GM21786 (cell line): ENCODE data around the gene ZNF519.
"Not testable (repeated sequence)": the region's sequence is repeated elsewhere in the genome, so short reads cannot be mapped to it uniquely, and the experiment has no call there.

ENCODE experiments used
- ATAC-seq: cut with Tn5 transposase; IDR thresholded peaks from one replicate; pipeline ENCODE4 v1.9.1; 2021; ENCODE audit not compliant: unreplicated experiment

ZNF519 gene

DNA sequence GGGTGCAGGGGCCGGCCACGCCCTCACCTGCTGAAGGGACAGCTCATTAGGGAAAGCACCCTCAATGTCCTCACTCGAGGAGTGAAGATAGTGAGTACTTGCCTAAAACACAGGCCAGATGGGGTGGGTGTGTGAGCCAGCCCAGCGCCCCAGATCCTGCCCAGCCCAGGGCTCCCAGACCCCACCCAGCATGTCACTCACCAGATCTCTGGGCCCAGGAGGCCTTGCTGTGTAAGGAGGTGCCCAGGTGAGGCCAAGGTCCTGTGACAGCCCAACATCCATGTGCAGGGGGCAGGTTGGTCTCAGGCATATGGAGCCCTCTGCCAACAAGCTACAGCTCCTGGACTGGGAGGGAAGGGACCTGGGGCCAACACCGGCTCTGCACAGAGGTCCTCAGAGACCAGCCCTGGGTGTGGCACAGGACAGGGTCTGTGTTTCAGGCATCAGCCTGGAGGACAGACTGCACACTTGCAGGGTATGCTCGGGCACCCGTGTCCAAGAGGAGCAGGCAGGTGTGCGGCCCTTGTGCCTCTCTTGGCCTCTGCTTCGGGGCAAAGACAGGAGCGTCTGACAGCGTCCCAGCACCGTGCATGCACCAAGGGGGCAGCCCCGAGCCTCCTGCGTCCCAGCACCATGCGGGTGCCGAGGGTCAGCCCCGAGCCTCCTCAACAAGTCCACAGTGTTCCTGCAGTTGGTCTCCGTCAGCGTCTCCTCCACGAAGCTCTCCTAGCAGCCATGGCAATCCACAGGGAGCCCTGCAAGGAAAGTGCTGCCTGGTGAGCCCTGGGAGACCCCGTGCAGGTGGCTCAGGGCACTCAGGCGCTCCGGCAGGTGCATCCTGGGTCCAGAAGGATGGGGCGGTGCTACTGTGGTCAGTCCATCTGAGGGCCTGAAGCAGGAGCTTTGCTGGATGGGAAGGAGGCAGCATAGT is 16.0 kb upstream of the ZNF519 start:
- not testable (repeated sequence) for ATAC-seq

- ATAC-seq, result not testable (repeated sequence)
These were observed 14.5 kb upstream of the ZNF519 start for GRCh38 chr18:14146771-14147170.

DNA sequence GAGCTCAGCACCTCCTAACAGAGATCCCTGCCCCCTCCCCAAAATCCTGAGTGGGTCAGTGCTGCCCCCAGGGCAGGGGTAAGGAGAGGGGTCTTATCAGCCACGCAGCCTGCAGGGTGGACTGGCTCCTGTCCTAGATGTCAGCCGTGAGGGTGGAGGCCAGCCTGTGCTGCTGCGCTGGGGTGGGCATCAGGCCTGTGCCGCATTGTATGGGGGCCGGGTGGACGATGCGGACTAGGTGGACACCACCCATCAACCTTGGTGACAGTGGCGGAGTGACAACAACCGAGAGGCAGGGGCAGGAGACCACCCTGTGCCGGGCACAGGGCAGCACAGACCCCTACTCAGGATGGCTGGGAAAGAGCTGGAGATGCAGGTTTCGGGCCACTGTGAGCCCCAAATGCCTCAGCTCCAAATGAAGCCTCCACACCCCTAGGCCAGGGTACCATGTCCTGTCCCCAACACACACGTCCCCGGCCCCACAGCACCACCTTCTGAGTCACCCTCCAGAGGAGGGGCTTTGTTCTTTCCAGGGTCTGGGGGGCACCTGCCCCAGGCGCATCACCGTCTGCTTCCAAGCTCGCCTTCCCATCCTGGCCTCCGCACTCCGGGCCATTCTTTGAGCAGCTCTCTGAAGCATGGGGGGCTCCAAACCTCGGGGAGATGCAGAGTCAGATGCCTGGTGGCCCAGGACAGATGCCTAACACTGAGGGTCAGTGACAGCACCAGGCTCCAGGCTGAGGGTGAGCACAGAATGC is 13.5 kb upstream of the ZNF519 start:
- ATAC-seq, result not testable (repeated sequence)

DNA sequence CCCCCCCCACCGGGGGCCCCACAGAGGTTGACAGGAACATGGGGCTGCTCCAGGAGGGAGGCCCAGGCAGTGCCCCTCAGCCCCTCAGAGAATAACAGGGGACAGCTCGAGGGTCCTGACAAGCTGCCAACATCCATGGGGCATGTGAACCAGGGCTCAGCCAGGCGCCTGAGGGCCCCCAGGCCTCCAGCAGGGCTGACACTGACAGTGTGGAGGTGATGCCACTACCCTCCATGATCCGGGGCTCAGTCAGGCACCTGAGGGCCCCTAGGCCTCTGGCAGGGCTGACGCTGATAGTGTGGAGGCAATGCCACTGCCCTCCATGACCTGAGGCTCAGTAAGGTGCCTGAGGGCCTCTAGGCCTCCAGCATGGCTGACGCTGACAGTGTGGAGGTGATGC is 12.8 kb upstream of the ZNF519 start:
- not testable (repeated sequence) for ATAC-seq

- no peak for ATAC-seq
These were observed 12.3 kb upstream of the ZNF519 start for GRCh38 chr18:14144628-14144895.

- ATAC-seq, result not testable (repeated sequence)
These were observed 11.8 kb upstream of the ZNF519 start for GRCh38 chr18:14143871-14144627.

GRCh38 chr18:14143396-14143795 is 11.2 kb upstream of the ZNF519 start:
- ATAC-seq, result not testable (repeated sequence)

DNA sequence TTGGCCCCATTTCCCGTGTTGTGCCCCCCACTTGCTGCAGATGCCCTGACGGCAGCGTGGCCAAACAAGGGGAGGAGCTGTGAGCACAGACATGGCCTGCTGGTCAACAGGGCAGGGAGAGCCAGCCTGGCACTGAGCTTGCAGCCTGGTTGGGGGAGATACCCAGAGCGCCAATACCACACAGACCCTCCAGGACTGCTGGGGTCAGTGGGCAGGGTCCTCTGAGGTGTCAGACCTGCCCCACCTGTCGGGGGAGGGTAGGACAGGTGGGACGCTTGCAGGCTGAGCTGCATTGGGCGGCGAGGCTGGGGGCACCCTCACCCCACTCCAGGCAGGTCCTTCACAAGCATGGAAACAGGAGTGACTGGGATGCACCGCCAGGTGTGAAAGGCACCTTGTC is 9.9 kb upstream of the ZNF519 start:
- ATAC-seq, result not testable (repeated sequence)

DNA sequence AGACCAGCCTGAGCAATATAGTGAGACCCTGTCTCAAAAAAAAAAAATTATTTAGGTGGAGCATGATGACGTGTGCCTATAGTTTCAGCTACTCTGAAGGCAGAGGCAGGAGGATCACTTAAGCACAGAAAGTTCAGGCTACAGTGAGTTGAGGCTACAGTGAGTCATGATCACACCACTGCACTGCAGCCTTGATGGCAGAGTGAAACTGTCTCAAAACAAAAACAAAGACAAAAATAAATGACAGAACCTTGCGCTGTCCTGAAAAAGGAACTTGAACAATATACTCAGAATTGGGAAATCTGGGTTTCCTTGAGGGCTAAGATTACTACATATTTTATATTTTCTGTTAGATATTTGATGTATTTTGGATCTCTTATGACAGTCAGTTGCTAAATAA is 7.3 kb upstream of the ZNF519 start:
- ATAC-seq, result peak; percentile 51

- ATAC-seq, result not testable (repeated sequence)
These were observed 5.7 kb upstream of the ZNF519 start for GRCh38 chr18:14137971-14138370.

GRCh38 chr18:14131696-14132270 is 452 bp downstream of the ZNF519 start:
- peak; percentile 2 for ATAC-seq

- ATAC-seq, result not testable (repeated sequence)
These were observed 1.4 kb downstream of the ZNF519 start for GRCh38 chr18:14130804-14131203.

DNA sequence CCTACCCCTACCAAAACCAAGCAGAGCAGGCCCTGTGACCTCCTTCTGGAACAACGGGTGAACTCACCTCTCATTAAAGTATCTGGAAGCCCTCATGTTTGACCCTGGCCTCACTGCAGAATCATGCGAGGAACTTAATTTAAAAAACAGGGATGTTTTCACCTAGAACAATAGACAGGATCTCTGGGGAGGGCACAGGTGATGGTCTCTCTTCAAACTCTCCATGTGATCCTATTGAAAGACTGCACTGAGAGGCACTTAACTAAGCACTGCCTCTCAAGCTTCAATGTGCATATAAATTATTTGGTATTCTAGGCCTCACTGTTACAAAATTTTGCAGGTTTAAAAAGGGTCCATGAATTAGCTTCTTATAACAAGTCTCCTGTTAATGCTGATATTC is 7.5 kb downstream of the ZNF519 start:
- ATAC-seq, result no peak

DNA sequence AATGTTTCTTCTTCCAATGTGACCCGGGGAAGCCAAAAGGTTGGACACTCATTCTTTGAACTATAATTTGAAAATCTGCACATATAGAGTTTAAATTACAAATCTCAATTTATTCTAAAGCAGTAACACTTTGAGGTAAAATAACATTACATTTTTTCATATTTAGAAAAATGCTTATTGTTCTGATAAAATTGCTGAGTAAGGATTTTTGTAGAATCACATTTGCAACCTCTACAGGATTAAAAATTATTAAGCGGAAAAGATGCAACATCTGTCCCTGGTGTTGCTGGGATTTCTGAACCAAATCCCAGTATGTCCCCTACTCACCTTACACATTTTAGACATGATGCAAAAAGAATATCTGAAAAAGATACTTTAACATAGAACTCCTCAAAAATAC is 10.1 kb downstream of the ZNF519 start:
- ATAC-seq, result no peak

DNA sequence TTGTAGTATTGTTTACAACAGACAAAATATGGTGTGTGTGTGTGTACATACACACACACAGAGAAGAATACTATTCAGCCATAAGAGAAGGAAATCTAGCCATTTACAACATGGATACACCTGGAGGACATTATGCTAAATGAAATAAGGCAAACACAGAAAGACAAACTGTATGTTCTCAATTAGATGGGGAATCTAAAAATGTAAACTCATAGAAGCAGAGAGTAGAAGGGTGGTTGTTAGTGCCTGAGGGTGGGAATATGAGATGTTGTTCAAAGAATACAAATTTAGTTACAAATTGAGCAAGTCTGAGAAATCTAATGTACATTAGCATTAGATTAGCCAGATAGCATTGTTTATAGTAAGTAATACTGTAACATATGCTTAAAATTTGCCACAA is 11.3 kb downstream of the ZNF519 start:
- no peak for ATAC-seq

DNA sequence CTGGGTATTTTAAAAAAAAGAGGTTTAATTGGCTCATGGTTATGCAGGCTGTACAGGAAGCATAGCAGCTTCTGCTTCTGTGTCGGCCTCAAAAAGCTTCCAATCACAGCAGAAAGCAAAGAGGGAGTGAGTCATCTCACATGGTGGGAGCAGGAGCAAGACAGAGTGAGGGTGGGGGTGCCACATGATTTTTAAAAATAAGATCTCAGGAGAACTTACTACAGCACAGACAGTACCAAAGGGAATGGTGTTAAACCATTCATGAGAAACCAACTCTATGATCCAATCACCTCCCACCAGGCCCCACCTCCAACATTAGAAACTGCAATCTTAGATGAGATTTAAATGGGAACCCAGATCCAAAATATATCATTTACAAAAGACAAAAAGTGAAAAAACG is 14.6 kb downstream of the ZNF519 start:
- ATAC-seq, result no peak

GRCh38 chr18:14106906-14107305 is 25.3 kb downstream of the ZNF519 start:
- ATAC-seq, result no peak

DNA sequence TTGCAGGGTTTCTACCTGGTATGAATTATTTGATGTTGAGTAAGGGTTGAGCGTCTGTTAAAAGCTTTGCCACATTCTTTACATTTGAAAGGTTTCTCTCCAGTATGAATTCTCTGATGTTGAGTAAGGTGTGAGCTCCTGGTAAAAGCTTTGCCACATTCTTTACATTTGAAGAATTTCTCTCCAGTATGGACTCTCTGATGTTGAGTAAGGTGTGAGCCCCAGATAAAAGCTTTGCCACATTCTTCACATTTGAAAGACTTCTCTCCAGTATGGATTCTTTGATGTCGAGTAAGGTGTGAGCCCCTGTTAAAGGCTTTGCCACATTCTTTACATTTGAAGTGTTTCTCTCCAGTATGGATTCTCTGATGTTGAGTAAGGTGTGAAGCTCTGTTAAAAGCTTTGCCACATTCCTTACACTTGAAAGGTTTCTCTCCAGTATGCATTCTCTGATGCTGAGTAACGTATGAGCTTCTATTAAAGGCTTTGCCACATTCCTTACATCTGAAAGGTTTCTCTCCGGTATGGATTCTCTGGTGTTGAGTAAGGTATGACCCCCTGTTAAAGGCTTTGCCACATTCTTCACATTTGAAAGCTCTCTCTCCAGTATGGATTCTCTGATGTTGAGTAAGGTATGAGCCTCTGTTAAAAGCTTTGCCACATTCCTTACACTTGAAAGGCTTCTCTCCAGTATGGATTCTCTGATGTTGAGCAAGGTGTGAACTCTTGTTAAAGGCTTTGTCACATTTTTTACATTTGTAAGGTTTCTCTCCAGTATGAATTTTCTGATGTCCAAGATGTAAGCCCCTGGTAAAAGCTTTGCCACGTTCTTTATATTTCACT is 27.1 kb downstream of the ZNF519 start:
- no peak for ATAC-seq

GRCh38 chr18:14104201-14104600 is 28.0 kb downstream of the ZNF519 start:
- no peak for ATAC-seq
